Sciatic nerve (tissue), 2 donors: ENCODE results near the gene ADRA2B. TPM values are rescaled to one million over a fixed set of nuclear protein-coding genes. Genes with fewer than 3 reads are reported as not detected.
"Not testable (repeated sequence)": the region's sequence is repeated elsewhere in the genome, so short reads cannot be mapped to it uniquely, and the experiment has no call there.

Source experiments
- ATAC-seq: fragments of 200-7000 bp; cut with Tn5 transposase; one replicate; pipeline ENCODE4 v1.9.1; 2020; ENCODE audit warnings: mild to moderate bottlenecking, moderate library complexity
- DNase-seq: peaks from one replicate; pipeline ENCODE4 v3.0.0-alpha.2; 2020; ENCODE audit warnings: low spot score
- intact Hi-C: fragments of 100-400 bp; cut with DNase I; formaldehyde crosslinking; loops from one replicate; pipeline ENCODE4 v1.14.2; 2022
- total RNA-seq: library from RNA; stranded (reverse); fragmentation: NEBNext Ultra II Directional; extraction: Animal tissue kit (Norgen Biotek cat#: 25700); gene quantifications from one replicate; pipeline ENCODE4 v1.2.1, GENCODE V29; 2021
- donor health status: DM: no; HTN: no; CAD: no.
- donor health status: DM: no; HTN: no; CAD: no.

ADRA2B gene
- total RNA-seq, 1 donor from 2014 or later, result 3.2 TPM

- intact Hi-C loops, result no loop called here
- DNase-seq (peak; percentile 13), ATAC-seq (no peak)
These were observed 35.4 kb upstream of the ADRA2B start for GRCh38 chr2:96151595-96152303.

GRCh38 chr2:96150791-96151594, 34.6 kb upstream of the ADRA2B start:
- peak; percentile 42 for DNase-seq
- no peak for ATAC-seq
- intact Hi-C loops, result no loop called here

- intact Hi-C loops, result no loop called here
- ATAC-seq (no peak), DNase-seq (peak; percentile 30)
These were observed 33.8 kb upstream of the ADRA2B start for GRCh38 chr2:96150007-96150640.

- peak; percentile 81 for DNase-seq
- ATAC-seq, result peak; percentile 63
- intact Hi-C loops, result no loop called here
These were observed 32.2 kb upstream of the ADRA2B start for GRCh38 chr2:96148410-96149217.

- intact Hi-C loops, result no loop called here
These were observed 31.3 kb upstream of the ADRA2B start for GRCh38 chr2:96147593-96148201.

DNA sequence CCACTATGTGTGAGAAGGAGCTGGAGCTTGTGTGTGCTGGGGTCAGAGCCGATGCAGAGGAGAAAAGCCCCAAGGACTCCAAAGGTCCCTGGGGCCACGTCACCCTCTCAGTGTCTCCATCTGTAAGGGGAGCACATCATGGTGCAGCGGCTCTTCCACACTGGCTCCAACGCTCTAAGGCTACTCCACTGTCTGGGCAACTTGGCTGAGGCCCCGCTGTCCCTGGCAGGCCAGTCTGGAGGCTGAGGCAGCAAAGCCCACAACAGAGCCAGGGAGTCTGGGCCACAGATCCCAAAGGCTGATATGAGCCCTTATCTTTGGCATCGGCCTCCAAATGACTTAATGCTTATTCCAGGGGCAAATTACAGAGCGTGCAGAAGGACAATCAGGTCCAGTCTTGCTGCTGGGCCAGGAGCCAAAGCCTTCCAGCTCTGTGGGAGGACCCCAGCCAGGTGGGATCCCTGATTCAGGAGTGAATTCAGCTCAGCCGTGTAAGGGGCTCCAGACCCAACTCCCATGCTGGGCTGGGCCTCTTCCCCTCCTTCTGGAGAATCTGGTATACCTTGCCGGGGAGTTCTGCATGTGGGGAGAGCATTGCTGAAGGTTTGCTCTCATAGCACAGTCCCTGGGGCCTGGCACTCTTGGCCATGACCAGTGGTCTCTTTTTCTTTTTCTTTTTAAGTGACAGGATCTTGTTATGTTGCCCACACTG, 30.7 kb upstream of the ADRA2B start:
- intact Hi-C loops, result no loop called here
- ATAC-seq (no peak), DNase-seq (peak; percentile 48)

More at GRCh38 chr2:96147593-96148201, 31.3 kb upstream of the ADRA2B start:
- DNase-seq (peak; percentile 45), ATAC-seq (no peak)

GRCh38 chr2:96146153-96146880, 29.9 kb upstream of the ADRA2B start:
- DNase-seq (peak; percentile 68), ATAC-seq (peak; percentile 57)
- intact Hi-C loops, result no loop called here

DNA sequence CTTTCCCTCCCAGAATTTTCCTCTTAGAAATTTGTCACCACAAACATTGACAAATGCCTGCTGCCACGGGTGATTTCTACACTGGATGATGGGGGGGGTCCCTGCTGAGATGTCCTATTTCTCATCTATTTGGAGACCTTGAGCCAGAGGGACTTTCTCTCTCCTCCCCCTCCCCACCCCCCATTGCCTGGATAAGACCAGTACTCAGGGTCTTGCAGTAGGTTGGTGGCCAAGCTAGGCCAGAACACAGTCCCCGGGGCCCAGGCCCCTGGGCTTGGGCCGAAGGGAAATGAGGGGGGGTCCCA, 29.4 kb upstream of the ADRA2B start:
- intact Hi-C loops, result no loop called here
- no peak for DNase-seq
- no peak for ATAC-seq

DNA sequence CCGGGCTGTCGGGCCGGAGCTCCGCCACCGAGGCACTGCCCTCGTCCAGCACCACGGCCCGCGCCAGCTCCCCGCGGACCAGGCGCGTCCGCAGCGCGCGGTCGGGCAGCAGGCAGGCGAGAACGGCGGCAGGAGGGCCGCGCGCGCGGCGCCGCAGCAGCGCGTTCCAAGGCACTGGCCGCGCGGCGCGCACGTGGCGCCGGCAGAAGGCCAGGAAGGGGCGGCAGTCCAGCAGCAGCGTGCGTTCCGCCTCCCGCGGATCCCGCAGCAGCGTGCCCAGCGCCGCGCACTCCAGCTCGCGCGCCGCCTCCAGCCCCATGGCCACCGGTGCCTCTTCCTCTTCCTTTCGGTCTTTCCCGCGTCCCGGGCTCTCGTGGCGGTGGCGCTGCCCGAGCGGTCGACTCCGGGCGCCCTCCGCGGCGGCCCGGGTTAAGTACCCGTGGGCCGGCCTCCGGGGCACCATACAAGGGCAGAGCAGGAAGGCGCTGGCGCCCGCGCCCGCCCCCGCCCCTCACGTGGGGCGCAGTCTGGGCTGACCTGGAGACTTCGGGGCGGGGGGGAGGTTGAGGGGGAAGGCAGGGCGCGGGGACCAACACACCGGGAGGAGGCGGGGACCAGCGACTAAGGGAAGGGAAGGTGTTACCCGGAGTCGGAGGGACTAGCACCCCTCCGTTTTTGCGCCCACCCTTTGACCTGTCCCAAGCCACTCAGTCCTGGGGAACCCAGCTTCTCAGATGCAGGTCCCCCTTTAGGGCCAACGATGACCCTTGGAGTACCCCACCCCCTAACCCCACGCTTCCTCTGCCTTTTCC, 28.9 kb upstream of the ADRA2B start, which contains the start of gene DUSP2:
Gene DUSP2, minus strand, starts transcription at position 405 of the 812 bp plus-strand sequence. Its CDS starts 86 bp downstream, at position 319.
- peak; percentile 84 for ATAC-seq

GRCh38 chr2:96144481-96145035, 28.2 kb upstream of the ADRA2B start:
- ATAC-seq, result no peak
- intact Hi-C loops, result no loop called here

More for the DNA sequence above, 28.9 kb upstream of the ADRA2B start, which contains the start of gene DUSP2:
- intact Hi-C loops, result no loop called here
- DNase-seq, result peak; percentile 75

DNA sequence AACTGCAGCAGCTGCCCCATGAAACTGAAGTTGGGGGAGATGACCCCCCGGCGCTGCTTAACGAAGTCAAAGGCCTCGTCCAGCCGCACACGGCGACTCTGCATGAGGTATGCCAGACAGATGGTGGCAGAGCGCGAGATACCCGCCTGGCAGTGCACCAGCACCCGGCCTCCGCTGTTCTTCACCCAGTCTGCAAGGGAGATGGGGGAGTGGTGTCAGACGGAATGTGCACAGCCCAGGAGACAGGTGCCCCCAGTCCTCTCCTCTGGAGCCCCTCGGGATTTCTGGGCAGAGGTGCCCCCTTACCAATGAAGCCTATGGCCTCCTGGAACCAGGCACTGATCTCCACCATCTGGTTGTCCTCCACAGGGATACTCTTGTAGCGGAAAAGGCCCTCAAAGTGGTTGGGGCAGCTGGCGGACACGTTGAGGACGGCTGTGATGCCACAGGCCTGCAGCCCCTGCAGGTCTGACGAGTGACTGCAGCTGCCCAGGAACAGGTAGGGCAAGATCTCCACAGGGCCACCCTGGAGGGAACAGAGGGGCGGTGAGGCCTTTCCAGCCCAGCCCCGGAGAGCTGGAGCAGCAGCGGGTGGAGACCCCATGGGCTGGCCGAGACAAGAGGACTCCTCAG, 27.6 kb upstream of the ADRA2B start:
- DNase-seq, result no peak

More at GRCh38 chr2:96144481-96145035, 28.2 kb upstream of the ADRA2B start:
- no peak for DNase-seq

GRCh38 chr2:96143231-96143847, 27.0 kb upstream of the ADRA2B start:
- ATAC-seq (no peak), DNase-seq (no peak)
- intact Hi-C loops, result no loop called here

More for the DNA sequence above, 27.6 kb upstream of the ADRA2B start:
- intact Hi-C loops, result no loop called here
- ATAC-seq, result no peak

DNA sequence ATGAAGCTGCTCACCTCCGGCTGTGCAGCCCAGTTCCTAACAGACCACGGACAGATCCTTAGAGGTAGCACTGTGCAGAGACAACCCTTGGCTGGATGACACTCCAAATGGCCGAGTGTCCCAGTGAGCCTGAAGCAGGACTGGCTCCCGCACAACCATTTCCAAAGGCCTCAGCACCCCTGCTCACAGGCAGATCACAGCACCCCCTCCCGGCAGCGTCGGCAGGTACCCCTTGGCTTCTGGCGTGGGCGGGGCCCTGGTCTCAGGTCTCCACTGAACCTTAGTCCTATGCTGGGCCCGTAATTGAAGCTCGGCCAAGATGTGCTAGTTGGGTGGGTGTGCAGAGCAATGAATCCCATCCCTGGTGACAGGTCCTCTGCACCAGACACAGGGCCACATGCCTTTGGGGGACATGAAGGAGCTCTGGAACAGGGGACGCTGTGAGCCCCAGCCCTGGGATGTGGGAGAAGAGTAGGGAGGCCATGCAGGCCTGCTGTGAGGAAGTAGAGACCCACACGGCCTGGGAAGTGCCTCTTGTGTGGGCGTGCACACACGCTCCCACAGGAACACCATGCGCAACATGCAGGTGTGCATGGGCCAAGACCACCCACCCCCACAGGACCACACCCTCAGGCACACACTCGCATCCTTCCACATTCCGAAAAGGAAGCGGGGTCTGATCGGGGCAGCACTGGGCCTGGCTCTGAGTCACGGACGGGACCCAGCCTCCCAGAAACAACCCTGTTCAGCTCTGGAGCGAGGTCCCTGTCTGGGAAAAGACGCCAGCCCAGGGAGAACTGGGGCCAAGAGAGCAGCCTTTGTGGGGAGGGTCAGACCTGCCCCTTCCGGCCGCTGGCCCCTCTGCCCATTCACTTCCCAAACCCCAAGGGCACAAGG, 26.1 kb upstream of the ADRA2B start:
- DNase-seq (no peak), ATAC-seq (no peak)
- intact Hi-C loops, result no loop called here

DNA sequence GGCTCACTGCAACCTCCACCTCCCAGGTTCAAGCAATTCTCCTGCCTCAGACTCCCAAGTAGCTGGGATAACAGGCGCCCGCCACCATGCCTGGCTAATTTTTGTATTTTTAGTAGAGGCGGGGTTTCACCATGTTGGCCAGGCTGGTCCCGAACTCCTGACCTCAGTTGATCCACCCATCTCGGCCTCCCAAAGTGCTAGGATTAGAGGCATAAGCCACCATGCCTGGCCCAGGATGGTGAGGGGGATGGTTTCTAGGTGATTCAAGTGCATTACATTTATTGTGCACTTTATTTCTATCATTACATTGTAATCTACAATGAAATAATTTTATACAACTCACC, 25.2 kb upstream of the ADRA2B start:
- intact Hi-C loops, DNase-seq, ATAC-seq: not testable (repeated sequence)
